H1 (cell line): Measurements from ENCODE around the gene DGKI. TPM values are rescaled to one million over a fixed set of nuclear protein-coding genes. Genes with fewer than 3 reads are reported as not detected.

Source experiments
- POLR2A ChIP-seq, 2 experiments: IDR thresholded peaks; 1 replicate in 1 of 2; 2 replicates in 1 of 2; pipeline ENCODE4 v1.6.1; 2011; ENCODE audit warnings: low read depth in 2 of 2, low read length in 2 of 2, mild to moderate bottlenecking in 2 of 2; ENCODE audit errors: control extremely low read depth in 1 of 2
- RAD21 ChIP-seq, 2 experiments: IDR thresholded peaks in 1 of 2; conservative IDR thresholded peaks in 1 of 2; 2 replicates each; pipeline ENCODE4 v1.6.1; 2011; ENCODE audit warnings: low read depth in 2 of 2, low read length in 2 of 2, improper control_type of control experiment in 1 of 2, inconsistent platforms in 1 of 2, mild to moderate bottlenecking in 1 of 2, moderate library complexity in 1 of 2
- polyA plus RNA-seq, 7 experiments: library from polyadenylated mRNA; depleted of rRNA in 3 of 7; stranded (reverse) in 5 of 7; unstranded in 2 of 7; fragments of >200 nt in 5 of 7; fragments of 200-250 nt in 2 of 7; gene quantifications; 1 replicate in 5 of 7; 2 replicates in 1 of 7; 4 replicates in 1 of 7; pipeline versions ENCODE4 v1.2.1 to v1.2.3, GENCODE V29; 2011 to 2013; ENCODE audit warnings: missing spikeins in 2 of 7, mixed read lengths in 2 of 7
- total RNA-seq: library from RNA; stranded (reverse); fragmentation: NEBNext Ultra II Directional; extraction: Animal tissue kit (Norgen Biotek cat#: 25700); gene quantifications from 2 replicates; pipeline ENCODE4 v1.2.1, GENCODE V29; 2021

DGKI gene
- total and polyA plus RNA-seq, 2 of the 8 experiments (the other 6 are each of a cell fraction or from before 2014, with no cell fraction given): 0.20 to 0.71 TPM

DNA sequence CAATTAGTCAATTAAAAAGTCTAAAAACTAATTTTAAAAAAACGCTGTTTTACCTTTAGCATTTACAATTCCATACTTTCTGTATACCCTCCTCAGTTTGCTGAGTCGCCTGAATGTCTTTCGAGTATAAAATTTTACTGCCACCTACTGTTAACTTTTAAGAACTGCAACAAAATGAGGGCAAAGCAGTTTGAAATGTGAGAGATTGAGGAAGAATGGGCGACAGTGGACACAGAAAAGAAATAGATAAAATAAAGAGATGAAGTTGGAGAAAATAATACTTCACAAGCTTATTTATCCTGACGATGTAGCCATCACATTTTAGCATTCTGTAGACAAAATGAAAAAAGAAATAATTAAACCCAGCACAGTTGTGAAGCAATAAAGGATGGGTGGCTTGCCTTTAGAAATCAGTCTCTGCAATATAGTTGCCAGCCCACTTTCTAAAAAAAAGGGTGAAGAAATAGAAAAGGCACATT, 392.5 kb downstream of the DGKI start (continued):
- TF ChIP-seq RAD21 (IDR thresholded peaks at IDR 0.05 in 1 of 2, conservative IDR thresholded peaks at IDR 0.05 in 1 of 2; ENCODE audit: low read depth in 2 of 2, low read length in 2 of 2): peak; percentile 74 to 78
- no peak for TF ChIP-seq POLR2A (IDR thresholded peaks at IDR 0.05; ENCODE audit: control extremely low read depth in 1 of 2, low read depth in 2 of 2, low read length in 2 of 2)
- TF ChIP-seq, all 59 proteins: peak for 4
